NOMO-1 (cell line): ENCODE measurements around the gene VEGFB.

Source experiments
- DNase-seq, 2 experiments: peaks; one replicate each; lab custom pipeline; 2025; ENCODE audit not compliant: unreplicated experiment in 2 of 2; lab: John Stamatoyannopoulos, UW

Gene VEGFB

GRCh38 chr11:64233913-64234586 is at the start of gene VEGFB:
VEGFB (plus strand) TSS chr11:64234584; CDS start chr11:64234834, 250 bp downstream.
- no peak for DNase-seq

- DNase-seq = peak; percentile 43 to 59
These were observed 49.1 kb upstream of the VEGFB start for GRCh38 chr11:64185175-64185692.

GRCh38 chr11:64185693-64186491 is 48.5 kb upstream of the VEGFB start, which contains the start of gene STIP1:
STIP1 (plus strand) TSS chr11:64186171; CDS start chr11:64186262, 91 bp downstream.
- peak; percentile 99 to 100 for DNase-seq

- no peak for DNase-seq
These were observed 47.8 kb upstream of the VEGFB start for GRCh38 chr11:64186492-64187165.

GRCh38 chr11:64192434-64192833 is 42.0 kb upstream of the VEGFB start:
- DNase-seq = no peak

- DNase-seq = no peak
These were observed 37.8 kb upstream of the VEGFB start for GRCh38 chr11:64196626-64197025.

- peak in 1 of 2 experiments; percentile 22 for DNase-seq
These were observed 35.9 kb upstream of the VEGFB start for GRCh38 chr11:64198511-64198910.

- no peak for DNase-seq
These were observed 32.8 kb upstream of the VEGFB start for GRCh38 chr11:64201543-64201942.

- no peak for DNase-seq
These were observed 31.4 kb upstream of the VEGFB start for GRCh38 chr11:64202992-64203391.

- DNase-seq = no peak
These were observed 30.8 kb upstream of the VEGFB start for GRCh38 chr11:64203421-64204079.

GRCh38 chr11:64204080-64204440 is 30.3 kb upstream of the VEGFB start:
- DNase-seq = no peak

GRCh38 chr11:64204464-64204989 is 29.9 kb upstream of the VEGFB start:
- DNase-seq = peak; percentile 71 to 76

- peak; percentile 50 to 77 for DNase-seq
These were observed 27.7 kb upstream of the VEGFB start, which contains the start of gene FERMT3 for GRCh38 chr11:64206457-64207255. FERMT3 (plus strand) TSS chr11:64206721; CDS start chr11:64207365, 644 bp downstream.

GRCh38 chr11:64207256-64208085 is 26.9 kb upstream of the VEGFB start:
- DNase-seq = peak; percentile 92

- DNase-seq = no peak
These were observed 26.1 kb upstream of the VEGFB start for GRCh38 chr11:64208086-64208795.

GRCh38 chr11:64208796-64209562 is 25.4 kb upstream of the VEGFB start:
- no peak for DNase-seq

- DNase-seq = no peak
These were observed 24.9 kb upstream of the VEGFB start for GRCh38 chr11:64209563-64209843.
